GM19351 (cell line): ENCODE results near the gene RANBP1.

Experiments
- ATAC-seq: cut with Tn5 transposase; IDR thresholded peaks from one replicate; pipeline ENCODE4 v1.9.1; 2021; ENCODE audit warnings: mild to moderate bottlenecking, moderate library complexity; ENCODE audit not compliant: unreplicated experiment

The RANBP1 gene

GRCh38 chr22:20087319-20088262, 28.3 kb upstream of the RANBP1 start:
- no peak for ATAC-seq

GRCh38 chr22:20088263-20088648, 27.6 kb upstream of the RANBP1 start:
- no peak for ATAC-seq

GRCh38 chr22:20089226-20089976, 26.5 kb upstream of the RANBP1 start:
- ATAC-seq: no peak

GRCh38 chr22:20089977-20090729, 25.8 kb upstream of the RANBP1 start:
- ATAC-seq: no peak

GRCh38 chr22:20090730-20091240, 25.1 kb upstream of the RANBP1 start:
- ATAC-seq: no peak

- no peak for ATAC-seq
Measured at GRCh38 chr22:20091690-20092476, 24.0 kb upstream of the RANBP1 start.

GRCh38 chr22:20092477-20092854, 23.4 kb upstream of the RANBP1 start:
- ATAC-seq: no peak

- no peak for ATAC-seq
Measured at GRCh38 chr22:20093418-20094196, 22.3 kb upstream of the RANBP1 start.

- ATAC-seq: no peak
Measured at GRCh38 chr22:20094197-20094807, 21.6 kb upstream of the RANBP1 start.

- no peak for ATAC-seq
Measured at GRCh38 chr22:20095521-20095920, 20.4 kb upstream of the RANBP1 start.

- no peak for ATAC-seq
Measured at GRCh38 chr22:20096574-20097420, 19.1 kb upstream of the RANBP1 start.

- ATAC-seq: no peak
Measured at GRCh38 chr22:20099099-20099711, 16.7 kb upstream of the RANBP1 start.

GRCh38 chr22:20101638-20102037, 14.3 kb upstream of the RANBP1 start:
- ATAC-seq: no peak

- ATAC-seq: no peak
Measured at GRCh38 chr22:20102203-20102780, 13.6 kb upstream of the RANBP1 start.

GRCh38 chr22:20105456-20106204, 10.3 kb upstream of the RANBP1 start:
- ATAC-seq: no peak

- no peak for ATAC-seq
Measured at GRCh38 chr22:20106205-20106848, 9.6 kb upstream of the RANBP1 start.
